Mesendoderm (in vitro differentiated cells): ENCODE data around the gene CHCHD10.

Source experiments
- DNase-seq: peaks from one replicate; pipeline ENCODE4 v3.0.0; 2013
- H2AK5ac ChIP-seq: 2 replicates; pipeline ENCODE4 v1.6.1; 2013; ENCODE audit warnings: low read length, inconsistent platforms
- H2BK120ac ChIP-seq: 2 replicates; pipeline ENCODE4 v1.6.1; 2013; ENCODE audit warnings: low read depth, mild to moderate bottlenecking, low read length, moderate library complexity, mixed read lengths
- H2BK15ac ChIP-seq: replicated peaks from 2 replicates; pipeline ENCODE4 v1.6.1; 2013; ENCODE audit warnings: low read depth, mild to moderate bottlenecking, moderate library complexity
- H2BK5ac ChIP-seq: 2 replicates; pipeline ENCODE4 v1.6.1; 2013; ENCODE audit warnings: low read length, inconsistent platforms
- H3K18ac ChIP-seq: 2 replicates; pipeline ENCODE4 v1.6.1; 2013; ENCODE audit warnings: mild to moderate bottlenecking, low read length, mixed read lengths
- H3K23ac ChIP-seq: one replicate; pipeline ENCODE4 v1.6.1; 2013; ENCODE audit warnings: low read length
- H3K27ac ChIP-seq: 2 replicates; pipeline ENCODE4 v1.5.1; 2013; ENCODE audit warnings: low read depth, mild to moderate bottlenecking, inconsistent platforms, low read length, moderate library complexity
- H3K27me3 ChIP-seq: 2 replicates; pipeline ENCODE4 v1.6.1; 2013; ENCODE audit warnings: low read length, control low read depth, mild to moderate bottlenecking, inconsistent platforms; ENCODE audit not compliant: insufficient read depth, poor library complexity
- H3K36me3 ChIP-seq: 2 replicates; pipeline ENCODE4 v1.6.1; 2013; ENCODE audit warnings: low read length, inconsistent platforms; ENCODE audit not compliant: control insufficient read depth, insufficient read depth
- H3K4ac ChIP-seq: one replicate; pipeline ENCODE4 v1.6.1; 2013; ENCODE audit warnings: low read depth, mild to moderate bottlenecking, low read length, moderate library complexity
- H3K4me1 ChIP-seq: 2 replicates; pipeline ENCODE4 v1.6.1; 2013; ENCODE audit warnings: low read depth, low read length, inconsistent platforms; ENCODE audit not compliant: control insufficient read depth
- H3K4me2 ChIP-seq: 2 replicates; pipeline ENCODE4 v1.6.1; 2013; ENCODE audit warnings: low read length
- H3K4me3 ChIP-seq: 2 replicates; pipeline ENCODE4 v1.5.1; 2013; ENCODE audit warnings: mild to moderate bottlenecking, low read length
- H3K56ac ChIP-seq: one replicate; pipeline ENCODE4 v1.6.1; 2013; ENCODE audit warnings: low read length
- H3K79me1 ChIP-seq: 2 replicates; pipeline ENCODE4 v1.6.1; 2013; ENCODE audit warnings: low read length, inconsistent platforms
- H3K79me2 ChIP-seq: 2 replicates; pipeline ENCODE4 v1.6.1; 2013; ENCODE audit warnings: mild to moderate bottlenecking, low read length; ENCODE audit not compliant: control insufficient read depth, insufficient read depth
- H3K9ac ChIP-seq: 2 replicates; pipeline ENCODE4 v1.6.1; 2013; ENCODE audit warnings: low read length, inconsistent platforms
- H4K5ac ChIP-seq: one replicate; pipeline ENCODE4 v1.6.1; 2013; ENCODE audit warnings: low read length
- H4K8ac ChIP-seq: one replicate; pipeline ENCODE4 v1.6.1; 2013; ENCODE audit warnings: low read depth, mild to moderate bottlenecking, control low read depth, low read length, moderate library complexity
- WGBS: extraction: QIAGEN DNeasy Blood & Tissue Kit; methylation state at CpG from one replicate; pipeline ENCODE4 v1.1.7; 2013; ENCODE audit warnings: low lambda C conversion rate, missing lambda C conversion rate; ENCODE audit not compliant: insufficient coverage; ENCODE audit errors: extremely low coverage; 5-methylcytosine and 5-hydroxymethylcytosine counted together

Gene CHCHD10

DNA sequence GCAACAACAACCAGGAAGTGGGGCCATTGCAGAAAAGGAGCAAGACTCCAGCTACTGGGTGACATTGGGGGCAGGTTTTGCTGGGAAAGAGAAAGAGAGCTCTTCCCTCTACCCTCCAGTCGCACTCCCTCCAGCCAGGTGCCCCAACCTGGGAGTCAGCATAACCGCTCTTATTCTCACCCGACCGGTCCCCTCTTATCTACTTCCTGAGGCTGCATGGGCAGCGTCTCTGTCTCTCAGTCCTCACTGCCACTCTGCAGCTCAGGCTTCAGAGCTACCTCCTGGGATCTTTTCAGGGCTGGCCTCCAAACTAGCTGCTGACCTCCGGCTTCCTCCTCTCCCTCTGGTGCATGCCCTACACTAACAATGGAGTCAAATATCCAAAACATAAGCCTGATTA lies 22.0 kb downstream of the CHCHD10 start:
- Histone ChIP-seq H3K4me1 (peaks cover 2% of the 10 kb centered on the region), H3K56ac (no peak overlapping the region), H3K27ac (no peak overlapping the region), H3K9ac (no peak overlapping the region), H4K8ac (no peak overlapping the region), H2BK120ac (no peak overlapping the region), H3K4ac (no peak overlapping the region), H2BK5ac (no peak overlapping the region), H2AK5ac (no peak overlapping the region), H3K18ac (no peak overlapping the region), H2BK15ac (no peak overlapping the region), H4K5ac (no peak overlapping the region), H3K4me3 (no peak overlapping the region), H3K4me2 (no peak overlapping the region), H3K36me3 (peaks cover 1% of the 10 kb centered on the region), H3K79me1 (no peaks in the 10 kb centered on the region), H3K79me2 (no peaks in the 10 kb centered on the region), H3K23ac (no peak overlapping the region), H3K27me3 (no peaks in the 10 kb centered on the region)
- DNase-seq: no peak
- no CpG with 5 or more reads among the region's 6 CpGs for WGBS

DNA sequence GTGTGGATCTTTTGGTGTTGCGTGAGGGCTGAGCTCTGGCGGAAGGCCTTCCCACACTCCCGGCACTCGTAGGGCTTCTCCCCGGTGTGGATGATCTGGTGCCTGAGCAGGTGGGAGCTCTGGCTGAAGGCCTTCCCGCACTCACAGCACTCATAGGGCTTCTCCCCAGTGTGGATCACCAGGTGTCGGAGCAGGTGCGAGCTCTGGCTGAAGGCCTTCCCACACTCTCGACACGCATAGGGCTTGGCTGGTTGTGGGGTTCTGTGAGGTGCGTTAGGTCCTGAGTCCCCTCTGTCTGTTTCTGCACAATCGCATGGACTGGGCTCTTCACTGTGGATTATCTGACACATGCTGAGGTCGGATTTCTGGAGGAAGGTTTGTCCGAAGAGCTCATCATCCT lies 23.3 kb downstream of the CHCHD10 start:
- peaks cover 1% of the 10 kb centered on the region for H3K36me3 ChIP-seq
- H3K18ac ChIP-seq: no peak overlapping the region
- H3K4ac ChIP-seq: no peak overlapping the region
- H3K56ac ChIP-seq: no peak overlapping the region
- WGBS: no CpG with 5 or more reads among the region's 14 CpGs
- H3K4me1 ChIP-seq: no peaks in the 10 kb centered on the region
- H2AK5ac ChIP-seq: no peak overlapping the region
- H2BK120ac ChIP-seq: no peak overlapping the region
- H3K4me3 ChIP-seq: no peak overlapping the region
- no peak overlapping the region for H2BK5ac ChIP-seq
- H3K27me3 ChIP-seq: no peaks in the 10 kb centered on the region
- H4K5ac ChIP-seq: no peak overlapping the region
- no peak overlapping the region for H2BK15ac ChIP-seq
- no peak overlapping the region for H3K27ac ChIP-seq
- no peak overlapping the region for H3K9ac ChIP-seq
- H3K79me1 ChIP-seq: no peaks in the 10 kb centered on the region
- no peak overlapping the region for H3K4me2 ChIP-seq
- DNase-seq: no peak
- H3K23ac ChIP-seq: no peak overlapping the region
- H3K79me2 ChIP-seq: no peaks in the 10 kb centered on the region
- no peak overlapping the region for H4K8ac ChIP-seq

DNA sequence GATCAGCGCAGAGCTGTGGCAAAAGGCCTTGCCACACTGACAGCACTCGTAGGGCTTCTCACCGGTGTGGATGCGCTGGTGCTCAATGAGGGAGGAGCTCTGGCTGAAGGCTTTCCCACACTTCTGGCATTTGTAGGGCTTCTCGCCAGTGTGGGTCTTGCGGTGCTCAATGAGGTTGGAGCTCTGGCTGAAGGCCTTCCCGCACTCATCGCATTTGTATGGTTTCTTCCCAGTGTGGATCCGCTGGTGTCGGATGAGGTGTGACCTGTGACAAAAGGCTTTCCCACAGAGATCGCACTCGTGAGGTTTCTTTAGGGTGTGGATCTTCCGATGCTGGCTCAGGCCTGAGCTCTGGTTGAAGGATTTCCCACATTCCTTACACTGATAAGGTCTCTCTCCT lies 23.8 kb downstream of the CHCHD10 start:
- no peak overlapping the region for H2AK5ac ChIP-seq
- no peaks in the 10 kb centered on the region for H3K27me3 ChIP-seq

DNA sequence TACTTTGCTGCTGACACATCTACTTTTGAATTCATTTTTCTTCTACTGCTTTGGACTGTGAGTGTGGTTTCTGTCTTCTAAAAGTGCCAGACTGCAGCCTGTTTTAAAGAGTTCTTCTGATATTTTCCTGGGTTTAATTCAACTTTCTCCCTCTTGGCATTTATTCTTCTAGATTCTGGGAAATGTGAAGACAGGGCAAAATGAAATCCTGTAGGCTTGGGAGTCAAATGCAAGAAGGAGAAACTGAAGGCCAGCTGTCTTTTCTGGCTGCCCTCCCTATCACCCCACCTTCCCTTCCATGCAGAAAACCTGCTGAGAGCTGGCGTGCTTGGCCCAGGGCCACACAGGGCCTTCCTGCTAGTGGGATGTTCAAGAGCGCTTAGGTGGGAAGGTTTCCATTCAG lies 24.5 kb downstream of the CHCHD10 start:
- Histone ChIP-seq H2BK5ac (no peak overlapping the region), H2BK120ac (no peak overlapping the region), H4K5ac (no peak overlapping the region), H2AK5ac (no peak overlapping the region), H3K27me3 (no peaks in the 10 kb centered on the region), H3K4me3 (no peak overlapping the region), H3K4me1 (no peaks in the 10 kb centered on the region), H2BK15ac (no peak overlapping the region), H3K4ac (no peak overlapping the region), H3K9ac (no peak overlapping the region), H3K27ac (no peak overlapping the region), H3K56ac (no peak overlapping the region), H3K79me1 (no peaks in the 10 kb centered on the region), H3K18ac (no peak overlapping the region), H3K23ac (no peak overlapping the region), H3K36me3 (peaks cover 1% of the 10 kb centered on the region), H3K4me2 (no peak overlapping the region), H4K8ac (no peak overlapping the region), H3K79me2 (no peaks in the 10 kb centered on the region)
- no peak for DNase-seq
- WGBS: no CpG with 5 or more reads among the region's 2 CpGs

More for the DNA sequence above, 23.8 kb downstream of the CHCHD10 start:
- no peak overlapping the region for H3K56ac ChIP-seq
- no peak overlapping the region for H3K9ac ChIP-seq
- no peak overlapping the region for H3K4me2 ChIP-seq
- H4K8ac ChIP-seq: no peak overlapping the region
- no peak overlapping the region for H2BK5ac ChIP-seq
- H3K4ac ChIP-seq: no peak overlapping the region
- no peak overlapping the region for H3K4me3 ChIP-seq
- H2BK15ac ChIP-seq: no peak overlapping the region
- H3K36me3 ChIP-seq: peaks cover 1% of the 10 kb centered on the region
- no peaks in the 10 kb centered on the region for H3K79me2 ChIP-seq
- WGBS: no CpG with 5 or more reads among the region's 13 CpGs
- no peak for DNase-seq
- no peaks in the 10 kb centered on the region for H3K4me1 ChIP-seq
- no peaks in the 10 kb centered on the region for H3K79me1 ChIP-seq
- H4K5ac ChIP-seq: no peak overlapping the region
- no peak overlapping the region for H3K23ac ChIP-seq
- H3K27ac ChIP-seq: no peak overlapping the region
- no peak overlapping the region for H3K18ac ChIP-seq
- no peak overlapping the region for H2BK120ac ChIP-seq

DNA sequence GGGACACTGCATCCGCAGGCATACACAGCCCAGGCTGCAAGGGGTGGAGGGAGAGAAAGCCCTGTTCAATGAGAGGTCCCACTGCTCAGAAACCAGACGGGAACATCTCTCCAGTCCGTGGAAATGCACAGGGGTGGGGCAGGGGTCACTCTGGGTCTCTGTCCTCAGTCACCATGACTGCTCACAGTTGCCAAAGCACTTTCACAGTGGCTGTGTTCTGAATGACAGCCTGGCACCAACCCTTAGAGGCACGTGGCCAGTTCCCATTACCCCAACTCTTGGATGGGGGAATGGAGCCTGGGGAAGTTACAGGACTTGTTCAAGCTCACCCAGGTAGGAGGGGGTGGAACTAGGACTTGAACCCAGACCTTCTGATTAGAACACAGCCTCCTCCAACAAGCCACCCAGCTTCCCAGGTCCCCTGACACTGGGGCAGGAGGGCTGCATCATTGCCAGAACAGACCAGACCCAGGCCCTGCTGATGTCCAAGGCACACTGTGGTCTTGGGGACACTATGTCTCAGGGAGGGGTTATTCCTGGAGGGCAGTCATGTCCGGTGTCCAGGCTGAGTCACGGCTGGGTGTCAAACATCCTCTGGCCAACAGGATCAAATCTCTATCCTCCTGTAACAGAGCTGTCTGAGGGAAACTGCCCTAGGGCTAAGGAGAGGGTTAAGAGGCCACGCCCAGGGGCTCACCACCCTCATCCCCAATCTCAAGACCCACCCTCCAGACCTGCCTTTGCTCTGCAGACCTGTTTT lies 25.1 kb downstream of the CHCHD10 start:
- H3K56ac ChIP-seq: no peak overlapping the region
- no peaks in the 10 kb centered on the region for H3K4me1 ChIP-seq
- no peak overlapping the region for H3K23ac ChIP-seq
- H3K4me3 ChIP-seq: no peak overlapping the region
- H3K18ac ChIP-seq: no peak overlapping the region
- no peak overlapping the region for H2BK5ac ChIP-seq
- no peaks in the 10 kb centered on the region for H3K27me3 ChIP-seq
- no peak for DNase-seq
- no peak overlapping the region for H4K8ac ChIP-seq
- no peak overlapping the region for H3K4me2 ChIP-seq
- no peak overlapping the region for H2AK5ac ChIP-seq
- H3K79me1 ChIP-seq: no peaks in the 10 kb centered on the region
- no peak overlapping the region for H3K4ac ChIP-seq
- no peaks in the 10 kb centered on the region for H3K79me2 ChIP-seq
- H4K5ac ChIP-seq: no peak overlapping the region
- peaks cover 1% of the 10 kb centered on the region for H3K36me3 ChIP-seq
- H3K27ac ChIP-seq: no peak overlapping the region
- WGBS: no CpG with 5 or more reads among the region's 7 CpGs
- no peak overlapping the region for H2BK120ac ChIP-seq
- no peak overlapping the region for H3K9ac ChIP-seq
- no peak overlapping the region for H2BK15ac ChIP-seq

DNA sequence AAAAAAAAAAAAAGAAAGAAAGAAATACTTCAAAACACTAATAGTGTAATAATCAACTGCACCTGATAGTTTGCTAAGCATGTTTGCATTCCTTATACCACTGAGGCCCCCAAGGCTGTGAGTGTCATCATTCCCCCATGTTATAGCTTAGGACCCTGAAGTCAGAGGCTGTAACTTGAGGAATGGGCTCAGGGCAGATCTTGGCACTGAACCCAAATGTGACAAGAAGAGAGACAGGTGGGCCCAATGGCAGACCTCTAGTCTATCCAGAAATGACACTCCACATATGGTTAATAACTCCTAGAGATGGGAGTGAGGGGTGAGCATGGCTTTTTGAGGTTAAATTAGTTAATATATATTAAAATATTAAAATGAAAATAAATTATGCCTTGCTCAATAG lies 30.1 kb downstream of the CHCHD10 start:
- Histone ChIP-seq H3K4me2 (no peak overlapping the region), H4K5ac (no peak overlapping the region), H4K8ac (no peak overlapping the region), H3K36me3 (no peaks in the 10 kb centered on the region), H3K9ac (no peak overlapping the region), H3K27ac (no peak overlapping the region), H2AK5ac (no peak overlapping the region), H2BK15ac (no peak overlapping the region), H2BK120ac (no peak overlapping the region), H3K23ac (no peak overlapping the region), H3K18ac (no peak overlapping the region), H2BK5ac (no peak overlapping the region), H3K56ac (no peak overlapping the region), H3K79me2 (no peaks in the 10 kb centered on the region), H3K4me1 (no peaks in the 10 kb centered on the region), H3K27me3 (no peaks in the 10 kb centered on the region), H3K79me1 (no peaks in the 10 kb centered on the region), H3K4ac (no peak overlapping the region), H3K4me3 (no peak overlapping the region)
- DNase-seq: no peak
